Stimulated activated CD8-positive, alpha-beta memory T cell treated with anti-CD3 and anti-CD28 coated beads, Interleukin-2, amount 100 ng/mL, for 48 hours (primary cell): ENCODE data around the gene SLK.

Experiments
- DNase-seq, 2 donors: peaks; one replicate each; pipeline ENCODE4 v3.0.0-alpha.2; 2020; ENCODE audit warnings: low read depth in 2 of 2

SLK gene

DNA sequence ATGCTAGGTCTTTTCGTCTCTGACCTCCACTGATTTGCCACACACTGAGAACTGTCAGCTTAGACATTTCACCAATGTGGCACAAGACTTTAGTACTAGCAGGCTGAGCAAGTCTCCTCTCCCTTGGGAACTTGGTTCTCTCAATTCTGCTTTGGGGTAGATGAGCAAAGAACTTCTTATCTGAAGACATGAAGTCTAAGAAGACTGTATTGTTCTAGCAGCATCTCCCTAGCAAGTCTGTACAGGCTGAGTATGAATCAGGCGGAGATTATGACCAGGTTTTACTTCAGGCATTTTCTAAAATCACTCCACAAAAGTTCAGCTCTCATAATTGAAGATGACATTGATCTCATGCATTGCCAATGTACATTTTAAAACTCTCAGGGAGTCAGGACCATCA lies 25.1 kb upstream of the SLK start:
- no peak for DNase-seq

DNA sequence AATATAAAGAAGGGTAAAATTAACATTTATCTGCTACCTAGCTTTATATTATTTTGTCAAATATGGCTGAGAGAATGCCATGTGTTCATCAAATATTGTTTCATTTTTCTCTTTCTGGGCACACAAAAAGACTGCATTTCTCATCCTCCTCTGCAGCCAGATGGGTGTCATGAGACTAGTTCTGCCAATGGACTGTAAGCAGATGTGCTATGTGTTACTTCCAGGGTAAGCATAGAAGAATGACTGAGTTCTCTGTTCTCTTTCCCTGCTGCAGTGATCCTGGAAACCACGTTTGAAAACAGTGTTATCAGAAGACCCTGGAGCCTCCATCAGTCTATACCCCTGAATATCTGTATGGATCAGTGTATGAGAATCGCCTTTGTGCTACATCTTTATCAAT lies 24.1 kb upstream of the SLK start:
- no peak for DNase-seq

DNA sequence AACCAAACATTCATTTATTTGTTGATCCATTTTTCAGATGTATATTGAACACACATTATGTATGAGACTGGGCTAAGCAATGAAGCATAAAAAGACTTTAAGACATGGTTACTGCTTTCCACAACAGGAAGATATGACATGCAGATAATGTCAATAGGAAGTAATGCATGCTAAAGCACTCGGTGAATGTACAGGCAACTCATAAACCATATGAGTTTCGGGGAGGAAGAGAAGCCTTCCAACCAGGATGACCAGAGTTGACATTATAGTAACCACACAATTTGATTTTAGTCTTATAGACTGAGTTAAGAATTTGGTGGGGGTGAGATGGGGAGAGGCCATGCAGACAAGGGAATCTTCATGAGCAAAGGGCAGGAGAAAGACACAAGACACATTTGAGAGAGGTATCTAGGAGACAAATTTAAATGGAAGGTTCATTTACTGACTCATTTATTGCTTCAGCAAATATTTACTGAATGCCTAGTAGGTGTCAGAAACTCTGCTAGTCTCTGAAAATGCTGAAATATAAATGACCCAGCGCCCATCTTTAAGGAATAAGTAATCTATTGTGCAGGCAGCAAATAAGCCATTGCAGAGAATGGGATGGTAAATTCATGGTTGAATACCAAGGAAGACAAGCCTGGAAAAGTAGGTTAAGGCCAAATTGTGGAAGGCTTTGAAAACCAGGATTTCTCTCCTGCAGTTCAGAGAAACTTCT lies 19.0 kb upstream of the SLK start:
- no peak for DNase-seq

DNA sequence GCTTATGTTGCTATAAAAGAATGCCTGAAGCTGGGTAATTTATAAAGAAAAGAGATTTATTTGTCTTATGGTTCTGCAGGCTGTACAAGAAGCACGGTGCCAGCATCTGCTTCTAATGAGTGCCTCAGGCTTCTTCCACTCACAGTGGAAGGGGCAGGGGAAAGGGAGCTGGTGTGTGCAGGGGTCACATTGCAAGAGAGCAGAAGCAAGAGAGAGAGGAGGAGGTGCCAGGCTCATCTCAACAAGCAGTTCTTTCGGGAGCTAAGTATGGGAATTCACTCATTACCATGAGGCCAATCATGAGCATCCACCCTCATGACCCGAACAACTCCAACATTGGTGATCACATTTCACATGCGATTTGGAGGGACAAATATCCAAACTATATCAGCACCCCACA lies 17.2 kb upstream of the SLK start:
- no peak for DNase-seq

DNA sequence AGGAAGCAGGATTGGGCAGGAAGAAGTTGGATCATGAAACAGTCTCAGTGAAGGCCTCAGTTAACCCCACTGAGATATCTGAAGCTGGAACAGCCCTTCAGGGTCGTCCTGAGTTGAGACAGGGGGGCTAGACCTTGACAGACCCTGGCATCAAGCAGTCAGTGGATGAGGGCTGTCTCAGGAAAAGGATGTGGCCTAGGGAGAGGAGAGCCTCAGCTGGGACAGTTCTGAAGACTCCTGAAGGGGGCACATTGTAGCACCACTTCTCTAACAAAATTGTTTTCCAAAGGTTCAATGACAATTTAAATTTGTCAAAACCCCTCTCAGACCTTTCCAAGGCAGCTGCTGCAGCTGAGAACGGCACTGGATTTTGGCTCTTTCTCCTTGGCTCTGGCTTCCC lies 15.8 kb upstream of the SLK start:
- no peak for DNase-seq

DNA sequence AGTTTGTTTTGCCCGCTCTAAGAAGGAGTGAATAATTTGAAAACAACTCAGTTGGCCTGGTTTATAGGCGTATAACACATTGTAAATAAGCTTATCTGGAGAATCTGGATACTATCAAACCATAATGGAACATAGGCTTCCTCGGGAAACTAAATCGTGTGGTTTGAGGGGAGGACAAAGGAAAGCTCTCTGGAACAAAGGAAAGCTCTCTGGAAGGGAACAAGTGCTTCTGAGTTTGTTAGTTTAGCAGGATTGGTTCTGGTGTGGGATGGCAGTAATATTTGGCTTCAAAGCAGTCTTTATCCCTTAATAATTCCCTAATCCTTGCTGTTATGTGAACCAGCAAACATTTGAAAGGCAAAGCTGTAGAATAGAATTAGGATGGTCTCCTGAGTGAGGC lies 15.0 kb upstream of the SLK start:
- no peak for DNase-seq

DNA sequence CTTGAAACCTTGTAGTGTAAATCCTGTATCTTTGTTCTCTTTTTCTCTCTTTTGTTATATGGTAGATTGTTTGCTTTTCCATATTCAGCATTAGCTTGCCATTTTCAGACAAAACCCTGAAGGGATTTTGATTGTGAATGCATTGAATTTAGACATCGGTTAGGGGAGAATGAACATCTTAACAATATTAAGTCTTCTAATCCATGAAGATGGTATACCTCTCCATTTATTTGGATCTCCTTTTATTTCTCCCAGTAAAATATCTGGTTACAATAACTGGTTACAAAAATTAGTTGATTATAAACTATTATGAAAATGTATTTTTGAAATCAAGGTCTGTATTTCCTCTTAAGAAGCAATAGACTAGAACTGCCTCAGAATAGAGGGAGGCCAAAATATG lies 12.4 kb upstream of the SLK start:
- DNase-seq = no peak

DNA sequence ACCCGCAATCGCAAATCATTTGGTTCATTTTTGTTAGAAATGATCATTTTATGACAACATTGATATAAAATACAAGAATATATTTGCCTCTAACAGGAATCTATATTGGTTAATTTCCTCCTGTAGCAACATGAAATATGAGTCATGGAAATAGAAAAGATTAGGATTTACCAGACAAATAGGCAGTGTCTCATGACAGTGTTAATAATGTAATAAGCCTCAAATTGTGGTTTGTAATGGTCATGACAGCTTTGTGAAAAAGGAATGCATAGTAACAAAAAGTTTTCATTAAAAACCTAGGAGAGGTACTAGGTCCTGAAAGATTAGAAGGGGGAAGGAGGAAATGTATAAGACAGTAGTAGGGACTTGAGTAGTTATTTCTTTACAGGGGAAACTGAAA lies 7.9 kb upstream of the SLK start:
- DNase-seq = no peak

DNA sequence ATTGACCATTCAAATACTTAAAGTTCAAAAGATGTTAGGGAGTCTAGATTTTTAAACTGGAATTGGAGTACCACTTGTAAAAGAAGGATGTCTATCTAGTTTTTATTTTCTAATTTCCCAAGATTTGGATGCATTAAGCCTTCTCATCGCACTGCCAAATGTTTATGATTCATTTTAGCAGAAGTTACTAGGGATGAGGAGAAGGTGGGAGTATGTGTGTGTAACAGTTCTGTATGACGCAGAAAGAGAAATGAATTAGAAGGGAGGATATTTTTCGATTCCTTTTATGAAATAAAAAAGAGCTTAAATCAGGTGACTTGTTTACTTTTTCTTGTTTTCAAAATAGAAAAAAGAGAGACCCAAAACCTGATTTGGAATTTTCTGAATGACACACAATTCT lies 6.8 kb upstream of the SLK start:
- DNase-seq = no peak

DNA sequence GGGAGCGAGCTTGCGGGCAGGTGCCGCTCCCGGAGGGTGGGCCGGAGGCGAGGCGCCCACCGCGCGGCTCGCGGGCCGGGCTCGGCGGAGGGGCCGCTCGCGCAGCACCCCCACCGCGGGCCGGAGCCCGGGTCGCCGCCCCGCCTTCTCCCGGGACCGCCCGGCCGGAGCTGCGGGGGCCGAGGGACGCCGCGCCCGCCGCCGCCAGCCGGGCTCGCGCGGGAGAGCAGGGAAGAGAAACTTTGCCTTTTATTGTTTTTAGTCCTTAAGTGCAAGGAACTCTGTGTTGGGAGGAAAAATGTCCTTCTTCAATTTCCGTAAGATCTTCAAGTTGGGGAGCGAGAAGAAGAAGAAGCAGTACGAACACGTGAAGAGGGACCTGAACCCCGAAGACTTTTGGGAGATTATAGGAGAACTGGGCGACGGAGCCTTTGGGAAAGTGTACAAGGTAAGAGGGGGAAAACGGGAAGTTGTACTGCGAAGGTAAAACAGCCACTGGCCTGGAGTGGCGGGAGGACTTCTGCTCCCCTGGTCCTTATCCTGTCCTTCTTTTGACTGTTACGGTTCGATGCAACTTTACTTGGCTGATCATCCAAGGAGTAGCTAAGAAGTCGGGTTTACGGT lies 620 bp downstream of the SLK start:
- peak in 1 of 2 donors; percentile 29 for DNase-seq

DNA sequence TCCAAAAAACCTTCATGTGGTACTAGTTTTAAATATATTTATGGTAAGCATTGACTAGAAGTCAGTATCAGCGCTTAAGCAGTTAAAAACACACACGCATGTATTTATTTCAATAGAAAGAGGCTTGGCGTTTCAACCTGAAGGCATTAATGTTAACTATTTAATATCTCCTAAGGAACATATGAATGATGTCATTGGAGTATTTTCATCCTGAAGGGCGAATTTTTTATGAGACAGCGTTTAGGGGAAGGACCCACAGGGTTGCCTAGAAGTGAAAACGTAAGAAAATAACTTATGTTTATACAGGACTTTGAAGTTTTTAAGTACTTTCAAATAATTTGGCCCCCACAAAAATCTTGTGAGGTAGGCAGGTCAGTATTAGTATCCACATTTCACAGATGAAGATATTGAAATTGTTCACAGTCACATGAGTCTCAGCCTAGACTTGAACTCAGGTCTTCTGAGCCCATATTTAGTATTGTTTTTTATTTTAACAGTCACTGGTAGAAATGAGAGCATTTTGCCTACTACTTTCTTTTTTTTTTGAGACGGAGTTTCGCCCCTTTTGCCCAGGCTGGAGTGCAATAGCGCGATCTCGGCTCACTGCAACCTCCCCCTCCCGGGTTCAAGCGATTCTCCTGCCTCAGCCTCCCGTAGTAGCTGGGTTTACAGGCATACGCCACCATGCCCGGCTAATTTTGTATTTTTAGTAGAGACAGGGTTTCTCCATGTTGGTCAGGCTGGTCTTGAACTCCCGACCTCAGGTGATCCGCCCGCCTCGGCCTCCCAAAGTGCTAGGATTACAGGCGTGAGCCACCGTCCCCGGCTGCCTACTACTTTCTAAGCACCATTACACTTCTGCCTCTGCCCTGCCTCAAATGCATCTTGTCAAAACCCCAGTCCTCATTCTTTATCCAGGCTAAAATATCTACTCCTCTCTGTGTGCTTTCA lies 1.8 kb downstream of the SLK start:
- DNase-seq = no peak

DNA sequence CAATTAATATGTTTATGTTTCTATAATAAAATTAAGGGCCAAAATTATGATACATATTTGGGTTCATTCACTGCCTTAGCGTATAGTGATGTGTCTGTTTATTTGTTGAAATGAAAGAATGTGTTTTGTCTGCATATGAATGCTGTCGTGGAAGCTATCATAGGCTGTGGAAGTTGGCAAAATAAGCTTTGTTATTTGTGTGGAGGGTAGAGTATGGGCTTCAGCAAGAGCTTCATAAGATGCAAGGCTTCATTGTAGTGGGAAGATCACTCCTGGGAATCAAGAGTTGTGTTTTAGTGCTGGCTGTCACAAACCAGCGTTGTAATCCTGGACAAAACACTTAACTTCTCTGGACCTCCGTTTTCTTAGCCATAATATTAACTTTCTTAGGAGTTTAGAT lies 2.5 kb downstream of the SLK start:
- no peak for DNase-seq

DNA sequence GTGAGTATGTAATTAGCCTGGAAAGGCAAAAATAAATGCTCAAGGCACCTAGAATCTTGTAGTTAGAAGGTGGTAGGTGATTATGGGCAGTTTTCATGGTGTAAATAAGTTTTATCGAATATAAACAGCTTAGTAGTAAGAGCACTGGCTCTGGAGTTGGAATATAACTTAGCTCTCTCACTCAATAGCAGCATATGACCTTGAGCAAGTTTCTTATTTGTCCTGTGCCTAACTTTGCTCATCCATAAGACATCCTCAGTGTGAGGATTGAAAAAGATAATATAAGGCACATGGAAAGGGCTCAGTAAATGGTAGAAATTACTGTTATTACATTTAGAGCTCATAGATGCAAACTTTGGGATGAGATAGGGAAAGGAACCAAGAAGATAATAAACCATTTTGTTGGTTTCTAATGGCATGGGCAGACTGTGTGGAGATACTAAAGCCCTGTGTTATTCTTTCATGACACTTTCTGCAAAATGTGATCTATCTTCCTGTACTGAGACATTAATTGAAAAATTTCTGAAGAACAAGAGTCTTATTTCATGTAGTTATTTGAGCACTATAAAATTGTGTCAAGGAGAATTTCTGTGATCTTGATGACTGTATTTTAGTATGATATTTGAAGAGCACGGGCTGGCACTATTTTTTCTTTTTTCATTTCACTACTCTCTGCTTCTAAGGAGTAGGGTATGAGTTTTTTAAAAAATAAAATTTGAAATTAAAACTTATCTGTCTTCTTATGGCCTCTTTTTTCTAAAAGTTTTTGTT lies 3.1 kb downstream of the SLK start:
- no peak for DNase-seq

DNA sequence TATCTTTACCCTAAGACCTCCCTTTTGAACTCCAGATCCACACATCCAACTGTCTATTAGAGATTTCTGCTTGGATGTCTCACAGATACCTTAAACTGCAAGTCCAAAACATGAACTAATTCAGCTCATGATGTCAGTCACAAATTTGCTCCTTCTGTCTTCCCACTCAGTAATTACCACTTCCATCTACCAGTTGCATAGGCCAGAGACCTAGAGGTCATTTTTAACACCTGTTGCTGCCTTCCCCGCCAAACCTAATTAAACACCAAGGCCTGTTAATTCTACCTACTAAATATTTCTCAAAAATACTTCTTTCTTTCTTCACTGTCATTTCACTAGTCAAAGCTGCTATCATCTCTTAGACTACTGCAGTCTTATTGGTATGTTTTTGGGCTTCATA lies 8.2 kb downstream of the SLK start:
- no peak for DNase-seq

DNA sequence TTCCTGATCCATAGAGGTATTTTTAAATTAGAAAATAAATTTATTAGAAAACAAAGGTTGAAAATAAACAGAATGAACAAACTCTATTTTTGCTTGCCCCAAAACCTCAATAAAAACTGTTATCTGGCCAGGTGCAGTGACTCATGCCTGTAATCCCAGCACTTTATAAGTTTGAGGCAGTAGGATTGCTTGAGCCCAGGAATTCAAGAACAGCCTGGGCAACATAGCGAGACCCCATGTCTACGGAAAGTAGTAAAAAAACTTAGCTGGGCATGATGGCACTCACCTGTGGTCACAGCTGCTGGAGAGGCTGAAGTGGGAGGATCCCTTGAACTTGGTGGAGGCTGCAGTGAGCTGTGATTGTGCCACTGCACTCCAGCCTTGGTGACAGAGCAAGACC lies 10.3 kb downstream of the SLK start:
- DNase-seq = no peak

DNA sequence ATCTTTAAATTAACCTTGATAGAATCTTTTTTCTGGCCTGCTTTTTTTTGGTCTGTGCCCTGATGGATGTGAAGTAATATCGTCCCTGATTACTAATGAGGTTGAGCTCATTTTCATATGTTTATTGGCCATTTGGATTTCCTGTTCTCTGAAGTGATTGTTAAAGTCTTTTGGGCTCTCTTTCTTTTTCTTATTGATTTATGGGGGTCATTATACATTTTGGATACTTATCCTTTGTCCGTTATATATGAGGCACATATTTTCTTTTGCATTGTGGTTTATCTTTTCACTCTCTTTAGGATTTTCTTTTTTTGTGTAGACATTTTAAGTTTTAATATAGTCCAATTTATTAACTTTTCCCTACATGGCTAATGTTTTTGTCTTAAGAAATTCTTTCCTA lies 12.6 kb downstream of the SLK start:
- no peak for DNase-seq

DNA sequence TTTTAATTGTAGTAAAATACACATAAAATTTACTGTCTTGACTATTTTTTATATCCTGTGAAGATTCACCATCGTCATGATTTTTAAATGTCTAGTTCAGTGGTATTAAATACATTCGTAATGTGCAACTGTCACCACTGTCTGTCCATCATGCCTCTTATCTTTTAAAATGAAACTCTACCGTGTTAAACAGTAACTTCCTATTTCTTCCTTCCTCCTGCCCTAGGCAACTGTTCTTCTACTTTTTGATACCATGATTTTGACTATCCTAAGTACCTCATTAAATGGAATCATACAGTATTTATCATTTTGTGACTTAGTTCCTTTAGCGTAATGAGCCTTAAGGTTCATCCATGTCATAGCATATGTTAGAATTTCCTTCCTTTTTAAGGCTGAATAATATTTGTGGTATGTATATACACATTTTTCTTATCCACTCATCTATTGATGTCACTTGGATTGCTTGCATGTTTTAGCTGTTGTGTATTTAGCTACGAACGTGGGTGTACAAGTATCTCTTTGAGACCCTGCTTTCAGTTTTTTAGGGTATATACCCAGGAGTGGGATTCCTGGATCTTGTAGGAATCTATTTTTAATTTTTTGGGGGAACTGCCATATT lies 13.5 kb downstream of the SLK start:
- DNase-seq = no peak

DNA sequence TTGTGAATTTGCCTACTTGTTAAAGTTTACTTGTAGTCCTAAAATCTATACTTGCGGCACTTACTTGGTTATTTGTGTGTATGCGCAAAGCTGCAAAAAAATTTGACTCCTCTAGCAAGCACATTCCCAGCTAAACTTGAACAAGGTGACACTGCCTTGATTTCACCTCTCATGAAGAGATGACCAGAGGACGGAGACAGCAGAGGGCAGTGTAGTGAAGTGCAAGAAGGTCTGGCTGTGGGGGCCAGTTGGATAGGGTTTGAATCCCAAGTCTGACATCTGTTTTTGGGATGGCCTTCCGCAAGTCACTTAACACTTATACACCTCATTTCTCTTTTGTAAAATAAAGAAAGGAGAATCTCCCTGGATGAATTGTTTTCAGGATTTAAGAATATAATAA lies 15.7 kb downstream of the SLK start:
- DNase-seq = no peak

DNA sequence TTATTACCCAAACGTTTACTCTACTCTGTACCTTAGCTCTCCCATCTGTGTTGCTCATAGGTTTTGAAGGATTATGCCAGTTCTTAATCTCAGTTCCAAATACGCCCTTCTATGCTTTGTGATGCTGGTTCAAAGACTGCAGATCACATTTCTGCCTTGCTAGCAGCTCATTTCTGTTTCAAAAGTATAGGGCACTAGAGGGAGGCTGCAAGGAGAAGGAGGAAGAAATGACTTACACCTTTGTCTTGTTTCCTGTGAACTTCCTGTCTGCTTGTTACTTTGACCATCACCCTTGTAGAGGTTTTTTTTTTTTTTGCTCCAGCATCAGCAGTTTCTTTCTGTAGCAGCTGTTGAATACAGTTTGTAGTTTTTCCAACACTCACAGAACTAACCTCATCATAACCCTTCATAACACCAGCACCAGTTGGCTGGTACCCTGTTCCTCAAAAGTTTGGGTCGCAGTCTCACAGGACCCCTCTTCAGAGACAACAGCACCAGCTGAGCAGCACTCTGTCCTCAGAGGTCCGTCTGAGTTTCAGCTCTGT lies 16.5 kb downstream of the SLK start:
- DNase-seq = no peak

DNA sequence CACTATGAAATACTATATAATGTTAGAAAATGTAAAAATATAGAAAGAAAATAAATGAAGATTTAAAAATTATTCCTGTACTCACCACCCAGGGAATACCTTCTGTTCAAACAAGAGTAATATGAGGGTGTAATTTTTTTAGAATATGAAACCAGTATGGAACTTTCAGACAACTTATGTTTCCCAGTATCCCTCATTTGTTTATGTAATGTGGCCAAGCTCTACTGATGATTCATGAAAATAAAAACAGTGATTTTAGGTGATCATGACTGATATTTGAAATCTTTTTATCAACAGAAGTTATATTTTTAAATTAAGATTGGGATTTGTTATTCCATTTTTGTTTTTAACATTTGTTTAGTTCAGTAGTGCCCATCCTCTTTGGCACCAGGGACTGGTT lies 18.8 kb downstream of the SLK start:
- no peak for DNase-seq

DNA sequence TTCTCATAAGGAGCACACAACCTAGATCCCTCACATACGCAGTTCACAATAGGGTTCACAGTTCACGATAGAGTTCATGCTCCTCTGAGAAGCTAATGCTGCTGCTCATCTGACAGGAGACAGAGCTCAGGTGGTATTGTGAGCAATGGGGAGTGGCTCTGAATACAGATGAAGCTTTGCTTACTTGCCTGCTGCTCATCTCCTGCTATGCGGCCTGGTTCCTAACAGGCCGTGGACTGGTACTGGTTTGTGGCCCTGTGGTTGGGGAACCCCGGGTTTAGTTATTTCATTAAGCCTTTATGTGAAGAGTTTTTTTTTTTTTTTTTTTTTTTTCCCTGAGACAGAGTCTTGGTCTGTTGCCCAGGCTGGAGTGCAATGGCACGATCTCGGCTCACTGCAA lies 19.4 kb downstream of the SLK start:
- DNase-seq = no peak
